ENCODE results near the gene FAM234B. TPM values are rescaled to one million over a fixed set of nuclear protein-coding genes. Genes with fewer than 3 reads are reported as not detected.

Gene FAM234B
- polyA plus RNA-seq, 1 donor from 2014 or later: 20.5 TPM

GRCh38 chr12:13005649-13006048, 38.5 kb upstream of the FAM234B start:
- Histone ChIP-seq H4K20me1 (ENCODE audit: insufficient read depth) (no peaks in the 10 kb centered on the region), H3K4me3 (ENCODE audit: low read length) (no peak overlapping the region), H3K4me2 (ENCODE audit: low read length) (no peak overlapping the region), H2AFZ (ENCODE audit: low read depth, low read length) (no peak overlapping the region), H3K9ac (ENCODE audit: low read length) (no peak overlapping the region), H3F3A (ENCODE audit: insufficient read depth, low read length, poor library complexity, severe bottlenecking) (no peaks in the 10 kb centered on the region), H3K79me2 (replicated peaks; ENCODE audit: insufficient read depth, low read length) (no peaks in the 10 kb centered on the region), H3K9me3 (ENCODE audit: low read length) (no peaks in the 10 kb centered on the region), H3K9me2 (ENCODE audit: insufficient read depth, low read length) (no peaks in the 10 kb centered on the region), H3K27ac (ENCODE audit: low read length) (no peak overlapping the region), H3K36me3 (ENCODE audit: insufficient read depth, low read length) (no peaks in the 10 kb centered on the region), H3K27me3 (ENCODE audit: insufficient read depth, low read depth, low read length) (no peaks in the 10 kb centered on the region)
- no peak for TF ChIP-seq POLR2AphosphoS5 (IDR thresholded peaks at IDR 0.05)
- no peak for TF ChIP-seq TAF1 (IDR thresholded peaks at IDR 0.05; ENCODE audit: low read depth)
- no peak for TF ChIP-seq EP300 (conservative IDR thresholded peaks at IDR 0.05; ENCODE audit: poor library complexity, severe bottlenecking)
- TF ChIP-seq SMC3 (conservative IDR thresholded peaks at IDR 0.05; ENCODE audit: poor library complexity): no peak
- no peak for TF ChIP-seq CTCF (IDR thresholded peaks at IDR 0.05; ENCODE audit: poor library complexity, severe bottlenecking)

GRCh38 chr12:13007496-13008233, 36.5 kb upstream of the FAM234B start:
- Histone ChIP-seq H3K27me3 (ENCODE audit: insufficient read depth, low read depth, low read length) (no peaks in the 10 kb centered on the region), H4K20me1 (ENCODE audit: insufficient read depth) (no peaks in the 10 kb centered on the region), H3K79me2 (replicated peaks; ENCODE audit: insufficient read depth, low read length) (no peaks in the 10 kb centered on the region), H3F3A (ENCODE audit: insufficient read depth, low read length, poor library complexity, severe bottlenecking) (no peaks in the 10 kb centered on the region), H3K27ac (ENCODE audit: low read length) (no peak overlapping the region), H3K36me3 (ENCODE audit: insufficient read depth, low read length) (no peaks in the 10 kb centered on the region), H3K4me2 (ENCODE audit: low read length) (no peak overlapping the region), H3K9ac (ENCODE audit: low read length) (no peak overlapping the region), H3K9me2 (ENCODE audit: insufficient read depth, low read length) (no peaks in the 10 kb centered on the region), H2AFZ (ENCODE audit: low read depth, low read length) (no peak overlapping the region), H3K9me3 (ENCODE audit: low read length) (no peaks in the 10 kb centered on the region), H3K4me3 (ENCODE audit: low read length) (no peak overlapping the region)
- no peak for TF ChIP-seq CTCF (IDR thresholded peaks at IDR 0.05; ENCODE audit: poor library complexity, severe bottlenecking)
- no peak for TF ChIP-seq RAD21 (conservative IDR thresholded peaks at IDR 0.05)
- no peak for TF ChIP-seq EP300 (conservative IDR thresholded peaks at IDR 0.05; ENCODE audit: poor library complexity, severe bottlenecking)
- TF ChIP-seq EZH2 (IDR thresholded peaks at IDR 0.05; ENCODE audit: borderline replicate concordance, insufficient read depth, low read length, poor library complexity, severe bottlenecking): no peak
- no peak for TF ChIP-seq REST (IDR thresholded peaks at IDR 0.05; ENCODE audit: borderline replicate concordance)
- TF ChIP-seq MXI1 (conservative IDR thresholded peaks at IDR 0.05; ENCODE audit: poor library complexity, severe bottlenecking): no peak
- TF ChIP-seq TAF1 (IDR thresholded peaks at IDR 0.05; ENCODE audit: low read depth): no peak
